Measurements from ENCODE around the gene TMEM163.
"Not testable (repeated sequence)": the region's sequence is repeated elsewhere in the genome, so short reads cannot be mapped to it uniquely, and the experiment has no call there.

Gene TMEM163

GRCh38 chr2:134619250-134619649, 99.5 kb downstream of the TMEM163 start:
- no peak for DNase-seq (ENCODE audit: low spot score)

- not testable (repeated sequence) for DNase-seq (ENCODE audit: low spot score)
Observed at GRCh38 chr2:134615480-134615879, 103.3 kb downstream of the TMEM163 start.

- DNase-seq (ENCODE audit: low spot score) = no peak
Observed at GRCh38 chr2:134611316-134611715, 107.5 kb downstream of the TMEM163 start.

- DNase-seq (ENCODE audit: low spot score) = no peak
Observed at GRCh38 chr2:134610871-134611270, 107.9 kb downstream of the TMEM163 start.

GRCh38 chr2:134609924-134610513, 108.8 kb downstream of the TMEM163 start:
- DNase-seq (ENCODE audit: low spot score) = no peak

- no peak for DNase-seq (ENCODE audit: low spot score)
Observed at GRCh38 chr2:134603966-134604365, 114.8 kb downstream of the TMEM163 start.

- no peak for DNase-seq (ENCODE audit: low spot score)
Observed at GRCh38 chr2:134602666-134603065, 116.1 kb downstream of the TMEM163 start.

GRCh38 chr2:134601264-134601663, 117.5 kb downstream of the TMEM163 start:
- DNase-seq (ENCODE audit: low spot score) = no peak

GRCh38 chr2:134600208-134600607, 118.6 kb downstream of the TMEM163 start:
- DNase-seq (ENCODE audit: low spot score) = no peak

- DNase-seq (ENCODE audit: low spot score) = no peak
Observed at GRCh38 chr2:134599236-134599635, 119.6 kb downstream of the TMEM163 start.

GRCh38 chr2:134594399-134594798, 124.4 kb downstream of the TMEM163 start:
- no peak for DNase-seq (ENCODE audit: low spot score)

GRCh38 chr2:134593519-134593918, 125.3 kb downstream of the TMEM163 start:
- DNase-seq (ENCODE audit: low spot score) = no peak

- DNase-seq (ENCODE audit: low spot score) = no peak
Observed at GRCh38 chr2:134592377-134592776, 126.4 kb downstream of the TMEM163 start.

- no peak for DNase-seq (ENCODE audit: low spot score)
Observed at GRCh38 chr2:134591526-134591925, 127.3 kb downstream of the TMEM163 start.

- DNase-seq (ENCODE audit: low spot score) = no peak
Observed at GRCh38 chr2:134590679-134591078, 128.1 kb downstream of the TMEM163 start.

- not testable (repeated sequence) for DNase-seq (ENCODE audit: low spot score)
Observed at GRCh38 chr2:134589171-134590083, 129.4 kb downstream of the TMEM163 start.

- DNase-seq (ENCODE audit: low spot score) = no peak
Observed at GRCh38 chr2:134588556-134588955, 130.2 kb downstream of the TMEM163 start.

GRCh38 chr2:134586326-134586965, 132.4 kb downstream of the TMEM163 start:
- DNase-seq (ENCODE audit: low spot score) = no peak

GRCh38 chr2:134583997-134584520, 134.7 kb downstream of the TMEM163 start:
- no peak for DNase-seq (ENCODE audit: low spot score)

- DNase-seq (ENCODE audit: low spot score) = no peak
Observed at GRCh38 chr2:134583462-134583861, 135.3 kb downstream of the TMEM163 start.

GRCh38 chr2:134582547-134582899, 136.3 kb downstream of the TMEM163 start:
- DNase-seq (ENCODE audit: low spot score) = no peak

- no peak for DNase-seq (ENCODE audit: low spot score)
Observed at GRCh38 chr2:134581877-134582546, 136.8 kb downstream of the TMEM163 start.

Data from hematopoietic multipotent progenitor cell treated with erythropoietin and hydrocortisone succinate and interleukin-3 and kit ligand, for 17 days (in vitro differentiated cells).